ENCODE results near the gene SVIL.

DNA sequence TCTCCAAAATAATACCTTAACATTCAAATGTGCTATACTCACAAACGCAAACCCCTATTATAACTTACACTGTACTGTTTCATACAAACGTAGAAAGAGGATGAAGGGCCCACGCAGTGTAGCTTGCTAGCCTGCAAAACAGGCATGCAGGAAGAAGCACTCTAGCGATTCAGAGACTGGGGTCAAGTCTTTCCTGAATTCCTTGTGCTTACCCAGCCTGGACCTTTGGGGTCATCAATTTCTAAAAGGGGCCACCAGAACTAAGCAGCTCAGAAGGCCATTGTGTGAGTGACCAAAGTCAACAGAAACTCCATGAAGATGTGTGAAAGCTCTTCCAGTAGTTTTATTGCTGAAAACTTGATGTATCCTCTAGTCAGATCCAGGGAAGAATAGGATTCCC, 111.9 kb downstream of the SVIL start:
- TF ChIP-seq EP300 (IDR thresholded peaks at IDR 0.05) = no peak
- TF ChIP-seq, protein P1, sequence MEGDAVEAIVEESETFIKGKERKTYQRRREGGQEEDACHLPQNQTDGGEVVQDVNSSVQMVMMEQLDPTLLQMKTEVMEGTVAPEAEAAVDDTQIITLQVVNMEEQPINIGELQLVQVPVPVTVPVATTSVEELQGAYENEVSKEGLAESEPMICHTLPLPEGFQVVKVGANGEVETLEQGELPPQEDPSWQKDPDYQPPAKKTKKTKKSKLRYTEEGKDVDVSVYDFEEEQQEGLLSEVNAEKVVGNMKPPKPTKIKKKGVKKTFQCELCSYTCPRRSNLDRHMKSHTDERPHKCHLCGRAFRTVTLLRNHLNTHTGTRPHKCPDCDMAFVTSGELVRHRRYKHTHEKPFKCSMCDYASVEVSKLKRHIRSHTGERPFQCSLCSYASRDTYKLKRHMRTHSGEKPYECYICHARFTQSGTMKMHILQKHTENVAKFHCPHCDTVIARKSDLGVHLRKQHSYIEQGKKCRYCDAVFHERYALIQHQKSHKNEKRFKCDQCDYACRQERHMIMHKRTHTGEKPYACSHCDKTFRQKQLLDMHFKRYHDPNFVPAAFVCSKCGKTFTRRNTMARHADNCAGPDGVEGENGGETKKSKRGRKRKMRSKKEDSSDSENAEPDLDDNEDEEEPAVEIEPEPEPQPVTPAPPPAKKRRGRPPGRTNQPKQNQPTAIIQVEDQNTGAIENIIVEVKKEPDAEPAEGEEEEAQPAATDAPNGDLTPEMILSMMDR (IDR thresholded peaks at IDR 0.05) = no peak
